ENCODE measurements around the gene MMP19. TPM values are rescaled to one million over a fixed set of nuclear protein-coding genes. Genes with fewer than 3 reads are reported as not detected.

The MMP19 gene
- total RNA-seq, 1 experiment from 2014 or later: 2.3 TPM

DNA sequence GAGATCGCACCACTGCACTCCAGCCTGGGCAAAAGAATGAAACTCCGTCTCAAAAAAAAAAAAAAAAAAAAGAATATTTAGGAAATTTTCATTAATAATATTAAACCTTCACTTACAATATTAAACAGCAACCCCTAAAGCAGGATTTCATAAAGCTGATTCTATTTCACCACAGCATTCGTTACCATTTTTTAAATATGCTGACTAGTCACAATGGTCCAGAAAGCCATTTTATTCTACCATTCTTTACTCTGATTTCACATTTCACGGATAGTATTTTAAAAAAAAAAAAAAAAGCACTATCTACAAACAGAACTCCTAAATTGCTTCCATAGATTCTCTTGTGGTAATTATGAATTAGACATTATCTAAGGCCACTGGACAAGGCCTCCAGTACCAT, 52.8 kb downstream of the MMP19 start:
- Histone ChIP-seq H3K36me3 (ENCODE audit: control insufficient read depth in 1 of 2, insufficient read depth in 2 of 2, low read length in 2 of 2) (peaks cover 45 to 66% of the 10 kb centered on the region in 2 experiments; a peak in 3 of 4 replicates), H3K27me3 (ENCODE audit: insufficient read depth, low read length) (no peaks in the 10 kb centered on the region), H3K4me3 (replicated peaks in 1 of 2; ENCODE audit: low read depth in 1 of 2, low read length in 2 of 2) (no peak overlapping the region), H3K9me2 (ENCODE audit: insufficient read depth) (no peaks in the 10 kb centered on the region), H2AFZ (ENCODE audit: low read depth, low read length, poor library complexity, severe bottlenecking) (no peak overlapping the region), H3K4me1 (ENCODE audit: control insufficient read depth in 1 of 2, insufficient read depth in 2 of 2, low read length in 2 of 2) (no peaks in the 10 kb centered on the region), H3K9ac (ENCODE audit: low read length) (no peak overlapping the region), H3K27ac (ENCODE audit: low read depth, low read length) (no peak overlapping the region), H4K20me1 (ENCODE audit: insufficient read depth) (peaks cover 6% of the 10 kb centered on the region; the same call in 1 of the 2 replicates), H3K4me2 (ENCODE audit: low read length) (no peak overlapping the region), H3K79me2 (ENCODE audit: insufficient read depth, low read length) (peaks cover 39% of the 10 kb centered on the region), H3K9me3 (ENCODE audit: control insufficient read depth in 1 of 2, insufficient read depth in 1 of 2, low read depth in 1 of 2, low read length in 2 of 2) (no peaks in the 10 kb centered on the region)
- no TSS peak for BruUV-seq (replicated peaks)
- DNase-seq (ENCODE audit: low read depth, low spot score) (no peak), ATAC-seq (no peak)
- intact Hi-C loops (cut with micrococcal nuclease): loop anchor here (2.0 to 10.0 kb wide), 2 partner anchors 17 to 135 kb away; no protein-coding TSS in a partner anchor
- ChIA-PET RAD21 (ENCODE audit: low non-redundant PET in 1 of 2, low total read pairs in 2 of 2, uncharacterized antibody in 2 of 2, unreplicated experiment in 2 of 2) (no interaction called here), POLR2A (no interaction called here), CTCF (no interaction called here)
- no peak for TF ChIP-seq POLR2AphosphoS5 (IDR thresholded peaks at IDR 0.05; ENCODE audit: low read depth, low read length)
- TF ChIP-seq SRF (IDR thresholded peaks at IDR 0.05; ENCODE audit: low read depth): no peak
- TF ChIP-seq JUND (IDR thresholded peaks at IDR 0.05): no peak

DNA sequence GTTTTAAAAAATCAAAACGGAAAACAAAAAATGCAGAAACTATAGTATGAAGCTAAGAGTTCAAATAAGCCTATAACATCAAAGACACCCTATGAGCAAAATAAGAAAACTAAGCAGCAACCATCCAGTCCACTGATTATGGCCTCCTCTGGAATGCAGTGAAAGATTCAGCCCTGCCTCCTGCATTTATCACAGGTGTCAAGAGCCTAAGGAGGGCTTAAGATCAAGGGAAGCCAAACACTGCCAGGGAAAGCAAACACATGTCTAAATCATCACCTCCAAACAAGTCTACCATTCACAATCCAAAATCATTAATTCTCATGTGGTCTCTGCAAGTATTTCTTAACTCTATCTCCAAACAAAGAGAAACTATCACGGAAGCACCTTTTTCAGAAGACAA, 53.6 kb downstream of the MMP19 start:
- POLR2A ChIA-PET: no interaction called here

More for the DNA sequence above, 53.6 kb downstream of the MMP19 start:
- no peak overlapping the region for H2AFZ ChIP-seq (ENCODE audit: low read depth, low read length, poor library complexity, severe bottlenecking)
- H3K79me2 ChIP-seq (ENCODE audit: insufficient read depth, low read length): peaks cover 39% of the 10 kb centered on the region
- no peak overlapping the region for H3K4me2 ChIP-seq (ENCODE audit: low read length)
- H3K27me3 ChIP-seq (ENCODE audit: insufficient read depth, low read length): no peaks in the 10 kb centered on the region
- intact Hi-C loops (cut with micrococcal nuclease): no loop called here
- H3K4me1 ChIP-seq (ENCODE audit: control insufficient read depth in 1 of 2, insufficient read depth in 2 of 2, low read length in 2 of 2): no peaks in the 10 kb centered on the region
- RAD21 ChIA-PET (ENCODE audit: low non-redundant PET in 1 of 2, low total read pairs in 2 of 2, uncharacterized antibody in 2 of 2, unreplicated experiment in 2 of 2): no interaction called here
- ATAC-seq (no peak), DNase-seq (ENCODE audit: low read depth, low spot score) (no peak)
- H3K4me3 ChIP-seq (replicated peaks in 1 of 2; ENCODE audit: low read depth in 1 of 2, low read length in 2 of 2): no peak overlapping the region
- H4K20me1 ChIP-seq (ENCODE audit: insufficient read depth): peaks cover 6% of the 10 kb centered on the region; the same call in 1 of the 2 replicates
- H3K36me3 ChIP-seq (ENCODE audit: control insufficient read depth in 1 of 2, insufficient read depth in 2 of 2, low read length in 2 of 2): peaks cover 48 to 59% of the 10 kb centered on the region in 2 experiments; a peak in 3 of 4 replicates
- H3K9me2 ChIP-seq (ENCODE audit: insufficient read depth): no peaks in the 10 kb centered on the region
- TF ChIP-seq CEBPB (IDR thresholded peaks at IDR 0.05; ENCODE audit: low read depth): no peak
- no peak for TF ChIP-seq FOSL1 (IDR thresholded peaks at IDR 0.05; ENCODE audit: low read depth)
- H3K9ac ChIP-seq (ENCODE audit: low read length): no peak overlapping the region
- H3K9me3 ChIP-seq (ENCODE audit: control insufficient read depth in 1 of 2, insufficient read depth in 1 of 2, low read depth in 1 of 2, low read length in 2 of 2): no peaks in the 10 kb centered on the region
- CTCF ChIA-PET: no interaction called here
- no peak overlapping the region for H3K27ac ChIP-seq (ENCODE audit: low read depth, low read length)
- BruUV-seq (replicated peaks): no TSS peak
